Activated T-helper 2 cell treated with anti-CD3 and anti-CD28 coated beads, Interferon-gamma antibody, Interleukin-2, Interleukin-4, amounts not matched to agents 10 μg/mL and 5 μg/mL and 100 μg/mL, durations not matched to agents 14 hours and 24 hours and 36 hours (primary cell): ENCODE data around the gene NID2. TPM values are rescaled to one million over a fixed set of nuclear protein-coding genes. Genes with fewer than 3 reads are reported as not detected.

Source experiments
- DNase-seq: peaks from one replicate; pipeline ENCODE4 v3.0.0; 2021; ENCODE audit warnings: low spot score
- H3K27ac Mint-ChIP-seq: one replicate; pipeline ENCODE4 v1.8.0; 2021; ENCODE audit warnings: mixed read lengths
- H3K27me3 Mint-ChIP-seq: one replicate; pipeline ENCODE4 v1.8.0; 2021; ENCODE audit warnings: low read depth, mixed read lengths
- H3K36me3 Mint-ChIP-seq: one replicate; pipeline ENCODE4 v1.8.0; 2021; ENCODE audit warnings: low read depth, mixed read lengths
- H3K4me1 Mint-ChIP-seq: one replicate; pipeline ENCODE4 v1.8.0; 2021; ENCODE audit warnings: low read depth, mixed read lengths
- H3K4me3 Mint-ChIP-seq: one replicate; pipeline ENCODE4 v1.8.0; 2021; ENCODE audit warnings: low read depth, mild to moderate bottlenecking, moderate library complexity, mixed read lengths
- H3K9me3 Mint-ChIP-seq: one replicate; pipeline ENCODE4 v1.8.0; 2021; ENCODE audit warnings: mixed read lengths
- intact Hi-C: fragments of 100-400 bp; cut with micrococcal nuclease; formaldehyde crosslinking; loops from one replicate; pipeline ENCODE4 v1.15.1; 2023
- total RNA-seq: library from RNA; stranded (reverse); gene quantifications from 2 replicates; pipeline ENCODE4 v1.2.3, GENCODE V29; 2022

The NID2 gene
- total RNA-seq = 0.14 and 0.37 TPM in 2 replicates

- DNase-seq = peak; percentile 34
- Mint-ChIP-seq H3K4me3 (peak within 1 kb of the TSS; percentile 57), H3K27me3 (peaks cover 62% of the 10 kb centered on the region), H3K4me1 (peaks cover 26% of the 10 kb centered on the region), H3K27ac (no peak within 1 kb of the TSS), H3K36me3 (no peaks in the 10 kb centered on the region), H3K9me3 (no peaks in the 10 kb centered on the region)
- intact Hi-C loops = no loop called here
Observed at GRCh38 chr14:52068615-52069306, at the start of gene NID2. TSS of gene NID2 (minus strand) at chr14:52069059. CDS start at chr14:52068994, 65 bp downstream.

- Mint-ChIP-seq H3K4me1 (no peaks in the 10 kb centered on the region), H3K9me3 (no peaks in the 10 kb centered on the region), H3K36me3 (no peaks in the 10 kb centered on the region), H3K4me3 (no peak overlapping the region), H3K27me3 (peaks cover 20% of the 10 kb centered on the region), H3K27ac (no peak overlapping the region)
- no peak for DNase-seq
- intact Hi-C loops = no loop called here
Observed at GRCh38 chr14:52117111-52117832, 48.4 kb upstream of the NID2 start.

- peaks cover 18% of the 10 kb centered on the region for H3K27me3 Mint-ChIP-seq
- intact Hi-C loops = no loop called here
- no peak overlapping the region for H3K27ac Mint-ChIP-seq
- H3K4me1 Mint-ChIP-seq = no peaks in the 10 kb centered on the region
- no peak for DNase-seq
- H3K9me3 Mint-ChIP-seq = no peaks in the 10 kb centered on the region
- H3K36me3 Mint-ChIP-seq = no peaks in the 10 kb centered on the region
- H3K4me3 Mint-ChIP-seq = no peak overlapping the region
Observed at GRCh38 chr14:52115286-52115685, 46.4 kb upstream of the NID2 start.

- Mint-ChIP-seq H3K27ac (no peak overlapping the region), H3K9me3 (no peaks in the 10 kb centered on the region), H3K4me1 (no peaks in the 10 kb centered on the region), H3K36me3 (no peaks in the 10 kb centered on the region), H3K27me3 (peaks cover 15% of the 10 kb centered on the region), H3K4me3 (no peak overlapping the region)
- intact Hi-C loops = no loop called here
- no peak for DNase-seq
Observed at GRCh38 chr14:52112336-52113018, 43.6 kb upstream of the NID2 start.

GRCh38 chr14:52111583-52111982 is 42.7 kb upstream of the NID2 start:
- intact Hi-C loops = no loop called here
- Mint-ChIP-seq H3K4me1 (no peaks in the 10 kb centered on the region), H3K4me3 (no peak overlapping the region), H3K27me3 (peaks cover 11% of the 10 kb centered on the region), H3K27ac (no peak overlapping the region), H3K36me3 (no peaks in the 10 kb centered on the region), H3K9me3 (no peaks in the 10 kb centered on the region)
- no peak for DNase-seq

- no peak overlapping the region for H3K4me3 Mint-ChIP-seq
Observed at GRCh38 chr14:52110441-52111086, 41.7 kb upstream of the NID2 start.

GRCh38 chr14:52108823-52109222 is 40.0 kb upstream of the NID2 start:
- Mint-ChIP-seq H3K4me1 (no peaks in the 10 kb centered on the region), H3K4me3 (no peak overlapping the region), H3K27ac (no peak overlapping the region), H3K27me3 (peaks cover 9% of the 10 kb centered on the region), H3K36me3 (no peaks in the 10 kb centered on the region), H3K9me3 (no peaks in the 10 kb centered on the region)
- intact Hi-C loops = no loop called here
- no peak for DNase-seq

More at GRCh38 chr14:52110441-52111086, 41.7 kb upstream of the NID2 start:
- Mint-ChIP-seq H3K36me3 (no peaks in the 10 kb centered on the region), H3K27me3 (peaks cover 9% of the 10 kb centered on the region), H3K9me3 (no peaks in the 10 kb centered on the region), H3K4me1 (no peaks in the 10 kb centered on the region), H3K27ac (no peak overlapping the region)
- DNase-seq = no peak
- intact Hi-C loops = no loop called here

GRCh38 chr14:52106840-52107239 is 38.0 kb upstream of the NID2 start:
- Mint-ChIP-seq H3K27me3 (peaks cover 15% of the 10 kb centered on the region), H3K9me3 (no peaks in the 10 kb centered on the region), H3K27ac (no peak overlapping the region), H3K36me3 (no peaks in the 10 kb centered on the region), H3K4me3 (no peak overlapping the region), H3K4me1 (no peaks in the 10 kb centered on the region)
- intact Hi-C loops = no loop called here
- DNase-seq = no peak

- Mint-ChIP-seq H3K4me3 (no peak overlapping the region), H3K4me1 (no peaks in the 10 kb centered on the region), H3K27me3 (peaks cover 15% of the 10 kb centered on the region), H3K9me3 (no peaks in the 10 kb centered on the region), H3K27ac (no peak overlapping the region), H3K36me3 (no peaks in the 10 kb centered on the region)
- intact Hi-C loops = no loop called here
- DNase-seq = no peak
Observed at GRCh38 chr14:52103416-52103815, 34.6 kb upstream of the NID2 start.

GRCh38 chr14:52095794-52096193 is 26.9 kb upstream of the NID2 start:
- DNase-seq = no peak
- Mint-ChIP-seq H3K27ac (no peak overlapping the region), H3K9me3 (no peaks in the 10 kb centered on the region), H3K4me1 (no peaks in the 10 kb centered on the region), H3K27me3 (peaks cover 31% of the 10 kb centered on the region), H3K4me3 (no peak overlapping the region), H3K36me3 (no peaks in the 10 kb centered on the region)
- intact Hi-C loops = no loop called here

- intact Hi-C loops = no loop called here
- no peak for DNase-seq
- H3K27me3 Mint-ChIP-seq = peaks cover 34% of the 10 kb centered on the region
- H3K27ac Mint-ChIP-seq = no peak overlapping the region
- no peaks in the 10 kb centered on the region for H3K4me1 Mint-ChIP-seq
- H3K36me3 Mint-ChIP-seq = no peaks in the 10 kb centered on the region
- no peak overlapping the region for H3K4me3 Mint-ChIP-seq
- H3K9me3 Mint-ChIP-seq = no peaks in the 10 kb centered on the region
Observed at GRCh38 chr14:52095336-52095735, 26.5 kb upstream of the NID2 start.

- peaks cover 36% of the 10 kb centered on the region for H3K27me3 Mint-ChIP-seq
- H3K4me3 Mint-ChIP-seq = no peak overlapping the region
- no peaks in the 10 kb centered on the region for H3K9me3 Mint-ChIP-seq
- H3K27ac Mint-ChIP-seq = no peak overlapping the region
- DNase-seq = no peak
- H3K4me1 Mint-ChIP-seq = no peaks in the 10 kb centered on the region
- intact Hi-C loops = no loop called here
- no peaks in the 10 kb centered on the region for H3K36me3 Mint-ChIP-seq
Observed at GRCh38 chr14:52094546-52095271, 25.9 kb upstream of the NID2 start.
